HG02973 (cell line): ENCODE measurements around the gene EFNA4.

Experiments
- ATAC-seq: cut with Tn5 transposase; IDR thresholded peaks from one replicate; pipeline ENCODE4 v1.9.1; 2021; ENCODE audit warnings: moderate library complexity; ENCODE audit not compliant: unreplicated experiment

Gene EFNA4

GRCh38 chr1:155085504-155086127 lies 22.1 kb downstream of the EFNA4 start:
- ATAC-seq, result no peak

- no peak for ATAC-seq
Measured at GRCh38 chr1:155086128-155086741, 22.7 kb downstream of the EFNA4 start.

GRCh38 chr1:155086856-155087535 lies 23.5 kb downstream of the EFNA4 start:
- no peak for ATAC-seq

GRCh38 chr1:155091071-155092051 lies 27.8 kb downstream of the EFNA4 start:
- no peak for ATAC-seq

GRCh38 chr1:155092131-155092530 lies 28.6 kb downstream of the EFNA4 start:
- no peak for ATAC-seq

- ATAC-seq, result no peak
Measured at GRCh38 chr1:155092641-155093040, 29.1 kb downstream of the EFNA4 start.

GRCh38 chr1:155093911-155094621 lies 30.5 kb downstream of the EFNA4 start:
- ATAC-seq, result no peak

- ATAC-seq, result no peak
Measured at GRCh38 chr1:155094622-155094948, 31.0 kb downstream of the EFNA4 start.

- no peak for ATAC-seq
Measured at GRCh38 chr1:155099331-155099730, 35.8 kb downstream of the EFNA4 start.

- ATAC-seq, result no peak
Measured at GRCh38 chr1:155103325-155103724, 39.8 kb downstream of the EFNA4 start.

- no peak for ATAC-seq
Measured at GRCh38 chr1:155104605-155105534, 41.3 kb downstream of the EFNA4 start.

GRCh38 chr1:155105604-155106011 lies 42.1 kb downstream of the EFNA4 start:
- no peak for ATAC-seq

GRCh38 chr1:155106862-155107261 lies 43.3 kb downstream of the EFNA4 start:
- ATAC-seq, result no peak

GRCh38 chr1:155107309-155108264 lies 44.0 kb downstream of the EFNA4 start:
- ATAC-seq, result no peak

- ATAC-seq, result no peak
Measured at GRCh38 chr1:155108296-155108695, 44.8 kb downstream of the EFNA4 start.

GRCh38 chr1:155110381-155110780 lies 46.8 kb downstream of the EFNA4 start:
- ATAC-seq, result no peak

- ATAC-seq, result no peak
Measured at GRCh38 chr1:155110826-155111225, 47.3 kb downstream of the EFNA4 start.

- no peak for ATAC-seq
Measured at GRCh38 chr1:155113450-155113980, 50.0 kb downstream of the EFNA4 start.
